Panc1 (cell line): Measurements from ENCODE around the gene BIRC6.

ENCODE experiments used
- CTCF ChIP-seq: fragments of 450-650 bp; IDR thresholded peaks from 2 replicates; pipeline ENCODE4 v1.5.1; 2017; ENCODE audit warnings: mild to moderate bottlenecking
- POLR2AphosphoS5 ChIP-seq: IDR thresholded peaks from 2 replicates; pipeline ENCODE4 v1.6.1; 2012; ENCODE audit warnings: mild to moderate bottlenecking, low read depth, low read length, moderate library complexity
- REST ChIP-seq, 2 experiments: IDR thresholded peaks; 2 replicates each; pipeline ENCODE4 v1.6.1; 2011 to 2012; ENCODE audit warnings: low read depth in 2 of 2, control low read depth in 1 of 2, low read length in 1 of 2, mild to moderate bottlenecking in 1 of 2, moderate library complexity in 1 of 2; ENCODE audit not compliant: insufficient read depth in 1 of 2
- TCF7L2 ChIP-seq: IDR thresholded peaks from 2 replicates; pipeline ENCODE4 v1.6.1; 2011; ENCODE audit warnings: mild to moderate bottlenecking, low read depth, low read length, inconsistent platforms

- TF ChIP-seq CTCF (no peak), POLR2AphosphoS5 (no peak), REST (IDR thresholded peaks at IDR 0.05; ENCODE audit: insufficient read depth in 1 of 2, low read depth in 2 of 2, low read length in 1 of 2) (no peak), TCF7L2 (no peak)
Observed at GRCh38 chr2:32632089-32632488, 275.3 kb downstream of the BIRC6 start.
